ENCODE measurements around the gene NUCB1.

Gene NUCB1

GRCh38 chr19:48965806-48966540 lies 65.9 kb downstream of the NUCB1 start:
- H3K9ac ChIP-seq (ENCODE audit: insufficient read length): peak overlapping the region; percentile 86
- no peaks in the 10 kb centered on the region for H3K9me3 ChIP-seq (ENCODE audit: low read depth, low read length)
- peak overlapping the region; percentile 87 for H3K27ac ChIP-seq
- TF ChIP-seq FOXP2 (optimal IDR thresholded peaks at IDR 0.05; ENCODE audit: control extremely low read depth, extremely low read length, insufficient read depth): no peak
- no peak for TF ChIP-seq EZH2 (IDR thresholded peaks at IDR 0.05)
- TF ChIP-seq POLR2AphosphoS5 (IDR thresholded peaks at IDR 0.05; ENCODE audit: borderline replicate concordance, low read depth, low read length): no peak
- no peak for DNase-seq (ENCODE audit: low read depth, low spot score)
- peaks cover 17% of the 10 kb centered on the region for H3K36me3 ChIP-seq (ENCODE audit: insufficient read depth, low read length)
- H3K4me3 ChIP-seq: peak overlapping the region; percentile 98

- no peak for DNase-seq (ENCODE audit: low read depth, low spot score)
- H3K9ac ChIP-seq (ENCODE audit: insufficient read length): peak overlapping the region; percentile 86
- H3K27ac ChIP-seq: peak overlapping the region; percentile 87
- TF ChIP-seq POLR2AphosphoS5 (IDR thresholded peaks at IDR 0.05; ENCODE audit: borderline replicate concordance, low read depth, low read length): peak; percentile 12; the same call in 1 of the 2 replicates
- no peak for TF ChIP-seq EZH2 (IDR thresholded peaks at IDR 0.05)
- TF ChIP-seq FOXP2 (optimal IDR thresholded peaks at IDR 0.05; ENCODE audit: control extremely low read depth, extremely low read length, insufficient read depth): no peak
- H3K4me3 ChIP-seq: peak overlapping the region; percentile 98
- H3K36me3 ChIP-seq (ENCODE audit: insufficient read depth, low read length): peaks cover 17% of the 10 kb centered on the region
- H3K9me3 ChIP-seq (ENCODE audit: low read depth, low read length): no peaks in the 10 kb centered on the region
Measured at GRCh38 chr19:48966541-48967345, 66.6 kb downstream of the NUCB1 start.

DNA sequence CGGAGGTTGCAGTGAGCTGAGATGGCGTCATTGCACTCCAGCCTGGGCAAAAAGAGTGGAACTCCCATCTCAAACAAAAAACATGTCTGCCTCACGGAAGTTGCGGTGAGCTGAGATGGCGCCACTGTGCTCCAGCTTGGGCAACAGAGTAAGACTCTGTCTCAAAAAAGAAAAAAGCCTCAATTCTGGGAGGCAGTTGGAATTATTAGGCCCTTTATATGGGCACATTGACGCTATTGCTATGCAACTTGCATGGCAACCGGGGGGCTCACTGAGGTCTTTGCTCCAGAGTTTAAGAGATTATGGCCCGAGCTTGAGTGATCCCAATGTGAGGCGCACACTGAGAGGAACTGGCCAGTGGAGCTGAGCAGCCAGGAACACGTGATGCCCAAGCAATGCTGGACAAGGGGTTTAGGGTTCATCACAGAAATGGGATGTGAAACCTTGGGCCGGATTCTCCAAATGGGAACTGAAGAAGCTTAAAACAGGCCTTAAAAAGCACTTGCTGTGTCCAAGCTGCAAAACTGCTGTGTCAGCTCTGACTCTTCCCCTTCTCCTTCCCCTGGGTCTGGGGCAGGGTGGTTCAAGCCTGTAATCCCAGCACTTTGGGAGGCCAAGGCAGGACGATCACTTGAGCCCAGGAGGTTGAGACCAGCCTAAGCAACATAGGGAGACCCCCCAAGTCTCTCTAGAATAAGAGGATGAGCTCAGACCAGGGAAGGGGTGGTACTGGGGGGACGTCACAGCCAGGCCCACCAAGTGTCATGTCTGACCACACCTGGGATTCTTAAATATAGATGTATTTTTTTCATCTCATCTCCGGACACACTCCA lies 67.5 kb downstream of the NUCB1 start:
- Histone ChIP-seq H3K4me3 (no peak overlapping the region), H3K36me3 (ENCODE audit: insufficient read depth, low read length) (peaks cover 17% of the 10 kb centered on the region)

GRCh38 chr19:48968179-48968661 lies 68.1 kb downstream of the NUCB1 start:
- peak overlapping the region; percentile 87 for H3K27ac ChIP-seq
- H3K9me3 ChIP-seq (ENCODE audit: low read depth, low read length): no peaks in the 10 kb centered on the region
- peaks cover 17% of the 10 kb centered on the region for H3K36me3 ChIP-seq (ENCODE audit: insufficient read depth, low read length)
- TF ChIP-seq POLR2AphosphoS5 (IDR thresholded peaks at IDR 0.05; ENCODE audit: borderline replicate concordance, low read depth, low read length) (no peak), FOXP2 (optimal IDR thresholded peaks at IDR 0.05; ENCODE audit: control extremely low read depth, extremely low read length, insufficient read depth) (no peak), EZH2 (IDR thresholded peaks at IDR 0.05) (no peak)
- no peak overlapping the region for H3K4me3 ChIP-seq
- DNase-seq (ENCODE audit: low read depth, low spot score): no peak
- no peak overlapping the region for H3K9ac ChIP-seq (ENCODE audit: insufficient read length)

More for the DNA sequence above, 67.5 kb downstream of the NUCB1 start:
- no peak for TF ChIP-seq FOXP2 (optimal IDR thresholded peaks at IDR 0.05; ENCODE audit: control extremely low read depth, extremely low read length, insufficient read depth)
- peak; percentile 41; the same call in 1 of the 2 replicates for TF ChIP-seq POLR2AphosphoS5 (IDR thresholded peaks at IDR 0.05; ENCODE audit: borderline replicate concordance, low read depth, low read length)
- Histone ChIP-seq H3K9me3 (ENCODE audit: low read depth, low read length) (no peaks in the 10 kb centered on the region), H3K9ac (ENCODE audit: insufficient read length) (no peak overlapping the region), H3K27ac (peak overlapping the region; percentile 87)
- no peak for DNase-seq (ENCODE audit: low read depth, low spot score)

- DNase-seq (ENCODE audit: low read depth, low spot score): no peak
- Histone ChIP-seq H3K36me3 (ENCODE audit: insufficient read depth, low read length) (peaks cover 20% of the 10 kb centered on the region), H3K9me3 (ENCODE audit: low read depth, low read length) (no peaks in the 10 kb centered on the region), H3K27ac (peak overlapping the region; percentile 87), H3K4me3 (no peak overlapping the region), H3K9ac (ENCODE audit: insufficient read length) (no peak overlapping the region)
- TF ChIP-seq POLR2AphosphoS5 (IDR thresholded peaks at IDR 0.05; ENCODE audit: borderline replicate concordance, low read depth, low read length) (peak; percentile 30; the same call in 1 of the 2 replicates), EZH2 (IDR thresholded peaks at IDR 0.05) (no peak)
Measured at GRCh38 chr19:48968813-48969218, 68.7 kb downstream of the NUCB1 start.

DNA sequence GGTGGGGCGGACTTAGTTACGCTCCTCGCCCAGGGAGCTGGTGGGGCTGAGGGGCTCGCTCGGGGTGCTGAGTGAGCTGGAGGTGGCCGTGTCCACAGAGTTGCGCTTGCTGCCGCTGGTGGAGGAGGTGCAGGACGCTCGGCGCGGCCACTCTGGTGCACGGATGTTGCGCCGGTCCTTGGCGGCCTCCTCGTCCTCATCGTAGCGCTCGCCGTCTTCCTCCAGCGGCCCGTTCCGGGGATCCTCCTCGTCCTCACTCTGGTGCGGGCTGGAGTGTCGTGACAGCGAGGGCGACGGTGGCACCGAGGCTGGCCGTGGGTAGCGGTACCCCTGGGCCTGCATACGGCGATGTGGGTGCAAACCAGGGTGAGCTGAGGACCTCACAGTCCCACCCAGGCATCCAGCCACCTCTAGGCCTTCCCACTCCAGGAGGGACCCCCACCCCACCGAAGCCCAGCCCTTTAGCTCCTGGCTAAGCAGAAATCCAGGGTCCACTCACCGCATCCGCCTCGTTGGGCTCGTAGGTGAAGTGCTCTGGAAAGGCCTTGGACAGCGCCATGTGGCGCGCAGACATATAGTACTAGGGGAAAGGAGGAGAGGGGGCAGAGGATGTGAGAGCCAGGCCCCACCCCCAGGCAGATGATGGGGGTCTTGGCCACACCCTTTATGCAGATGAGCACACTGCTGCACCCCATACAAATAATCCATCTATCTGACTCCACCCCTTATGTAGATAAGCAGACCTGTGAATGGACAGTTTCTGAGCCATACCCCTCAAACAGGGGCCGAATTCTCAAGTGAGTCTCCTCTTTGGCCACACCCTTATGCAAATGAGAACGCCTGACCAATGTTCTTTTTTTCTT lies 69.4 kb downstream of the NUCB1 start:
- Histone ChIP-seq H3K4me3 (no peak overlapping the region), H3K9ac (ENCODE audit: insufficient read length) (no peak overlapping the region), H3K27ac (peak overlapping the region; percentile 87), H3K9me3 (ENCODE audit: low read depth, low read length) (no peaks in the 10 kb centered on the region), H3K36me3 (ENCODE audit: insufficient read depth, low read length) (peaks cover 27% of the 10 kb centered on the region)
- TF ChIP-seq FOXP2 (optimal IDR thresholded peaks at IDR 0.05; ENCODE audit: control extremely low read depth, extremely low read length, insufficient read depth) (no peak), EZH2 (IDR thresholded peaks at IDR 0.05) (no peak), POLR2AphosphoS5 (IDR thresholded peaks at IDR 0.05; ENCODE audit: borderline replicate concordance, low read depth, low read length) (no peak)
- DNase-seq (ENCODE audit: low read depth, low spot score): peak; percentile 73

GRCh38 chr19:48970139-48970766 lies 70.1 kb downstream of the NUCB1 start:
- DNase-seq (ENCODE audit: low read depth, low spot score): no peak
- TF ChIP-seq FOXP2 (optimal IDR thresholded peaks at IDR 0.05; ENCODE audit: control extremely low read depth, extremely low read length, insufficient read depth) (no peak), EZH2 (IDR thresholded peaks at IDR 0.05) (no peak), POLR2AphosphoS5 (IDR thresholded peaks at IDR 0.05; ENCODE audit: borderline replicate concordance, low read depth, low read length) (no peak; the same call in 1 of the 2 replicates)
- Histone ChIP-seq H3K9ac (ENCODE audit: insufficient read length) (no peak overlapping the region), H3K27ac (peak overlapping the region; percentile 38; the same call in 1 of the 2 replicates), H3K36me3 (ENCODE audit: insufficient read depth, low read length) (peaks cover 28% of the 10 kb centered on the region), H3K9me3 (ENCODE audit: low read depth, low read length) (no peaks in the 10 kb centered on the region), H3K4me3 (no peak overlapping the region)
